Occipital lobe (tissue), 1 donor: ENCODE data around the gene SLN. TPM values are rescaled to one million over a fixed set of nuclear protein-coding genes. Genes with fewer than 3 reads are reported as not detected.

Experiments used
- total RNA-seq: library from RNA; depleted of rRNA; stranded (reverse); fragments of >200 nt; gene quantifications from one replicate; pipeline ENCODE4 v1.2.3, GENCODE V29; 2014

The SLN gene
- total RNA-seq, 1 donor from 2014 or later = 8.3 TPM

Other genes starting within 250 kb of the SLN start
- 20.1 TPM for gene ALKBH8, start 146.3 kb downstream of the SLN start, total RNA-seq
- 95.5 TPM for gene ELMOD1, start 120.9 kb downstream of the SLN start, total RNA-seq
- gene SLC35F2, start 146.7 kb upstream of the SLN start, total RNA-seq = 22.6 TPM
- gene RAB39A, start 216.4 kb upstream of the SLN start, total RNA-seq = 47.7 TPM